GM18867 (cell line): ENCODE results near the gene DZIP1L.
"Not testable (repeated sequence)": the region's sequence is repeated elsewhere in the genome, so short reads cannot be mapped to it uniquely, and the experiment has no call there.

Experiments used
- ATAC-seq: cut with Tn5 transposase; IDR thresholded peaks from one replicate; pipeline ENCODE4 v1.9.1; 2021; ENCODE audit warnings: mild to moderate bottlenecking, moderate library complexity; ENCODE audit not compliant: unreplicated experiment

The DZIP1L gene, protein sequence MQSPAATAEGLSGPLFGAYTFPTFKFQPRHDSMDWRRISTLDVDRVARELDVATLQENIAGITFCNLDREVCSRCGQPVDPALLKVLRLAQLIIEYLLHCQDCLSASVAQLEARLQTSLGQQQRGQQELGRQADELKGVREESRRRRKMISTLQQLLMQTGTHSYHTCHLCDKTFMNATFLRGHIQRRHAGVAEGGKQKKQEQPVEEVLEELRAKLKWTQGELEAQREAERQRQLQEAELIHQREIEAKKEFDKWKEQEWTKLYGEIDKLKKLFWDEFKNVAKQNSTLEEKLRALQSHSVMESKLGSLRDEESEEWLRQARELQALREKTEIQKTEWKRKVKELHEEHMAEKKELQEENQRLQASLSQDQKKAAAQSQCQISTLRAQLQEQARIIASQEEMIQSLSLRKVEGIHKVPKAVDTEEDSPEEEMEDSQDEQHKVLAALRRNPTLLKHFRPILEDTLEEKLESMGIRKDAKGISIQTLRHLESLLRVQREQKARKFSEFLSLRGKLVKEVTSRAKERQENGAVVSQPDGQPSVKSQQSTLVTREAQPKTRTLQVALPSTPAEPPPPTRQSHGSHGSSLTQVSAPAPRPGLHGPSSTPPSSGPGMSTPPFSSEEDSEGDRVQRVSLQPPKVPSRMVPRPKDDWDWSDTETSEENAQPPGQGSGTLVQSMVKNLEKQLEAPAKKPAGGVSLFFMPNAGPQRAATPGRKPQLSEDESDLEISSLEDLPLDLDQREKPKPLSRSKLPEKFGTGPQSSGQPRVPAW

DNA sequence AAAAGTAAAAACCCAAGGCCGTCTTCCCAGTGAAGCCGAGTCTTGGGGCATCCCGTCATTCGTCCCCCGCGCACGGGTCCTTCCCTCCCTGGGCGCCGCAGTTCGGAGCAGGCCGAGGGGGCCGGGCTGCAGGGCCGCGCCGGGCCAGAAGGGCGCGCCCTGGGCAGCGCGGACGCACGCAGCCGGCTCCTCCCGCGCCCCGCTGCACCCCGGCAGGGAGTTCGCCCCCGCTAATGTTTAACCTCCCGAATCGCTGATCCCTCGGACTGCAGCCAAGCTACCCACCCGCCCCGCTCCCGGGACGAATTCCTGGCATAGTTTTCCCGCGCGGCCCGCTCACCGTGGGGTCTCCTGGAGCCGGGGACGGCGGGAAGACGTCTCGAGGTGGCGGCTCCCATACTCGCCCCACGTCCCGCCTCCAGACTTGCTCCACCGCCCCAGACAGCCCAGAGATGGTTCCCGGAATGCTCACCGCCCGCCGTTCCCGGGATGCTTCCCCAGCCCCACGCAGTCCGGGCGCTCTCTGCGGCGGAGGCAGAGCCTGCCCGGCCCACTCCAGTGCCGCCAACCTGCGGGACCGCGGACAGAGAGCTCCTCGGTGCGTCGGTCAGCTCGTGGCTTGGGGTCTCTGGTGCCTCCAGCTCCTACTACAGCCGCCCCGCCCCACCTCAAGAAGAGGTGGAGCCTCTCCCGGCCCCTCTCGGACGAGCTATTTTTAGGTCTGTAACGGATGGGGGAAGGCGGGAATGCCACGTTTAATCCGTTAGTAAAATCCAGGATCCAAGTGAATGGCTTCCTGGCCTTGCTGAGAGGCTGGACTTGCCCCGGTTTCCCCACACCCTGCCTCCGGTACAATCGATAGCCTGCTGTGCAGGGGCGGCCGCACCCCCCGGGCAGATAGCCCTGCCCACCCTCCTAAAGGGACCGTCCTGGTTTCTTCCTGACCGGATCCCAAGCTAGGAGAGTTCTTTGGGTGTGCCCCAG is at the start of gene DZIP1L:
Gene DZIP1L, minus strand, starts transcription at position 621 of the 984 bp plus-strand sequence. CDS start 11,637 bp downstream, outside the sequence.
- ATAC-seq, result peak; percentile 74

DNA sequence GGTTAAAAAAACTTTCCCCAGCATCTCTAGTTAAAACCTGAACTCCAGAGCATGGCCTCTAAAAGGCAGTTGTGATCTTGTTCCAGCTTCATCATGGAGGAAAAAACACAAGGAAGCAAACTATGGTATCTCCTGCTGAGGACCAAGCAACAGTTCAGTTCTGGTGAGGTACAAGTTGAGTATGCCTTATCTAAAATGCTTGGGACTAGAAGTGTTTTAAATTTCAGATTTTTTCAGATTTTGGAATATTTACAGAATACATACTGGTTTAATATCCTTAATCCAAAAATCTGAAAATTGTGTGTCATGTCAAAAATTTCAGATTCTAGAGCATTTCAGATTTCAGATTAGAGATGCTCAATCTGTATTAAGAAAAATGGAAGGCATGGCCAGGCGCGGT is 49.7 kb upstream of the DZIP1L start:
- no peak for ATAC-seq

DNA sequence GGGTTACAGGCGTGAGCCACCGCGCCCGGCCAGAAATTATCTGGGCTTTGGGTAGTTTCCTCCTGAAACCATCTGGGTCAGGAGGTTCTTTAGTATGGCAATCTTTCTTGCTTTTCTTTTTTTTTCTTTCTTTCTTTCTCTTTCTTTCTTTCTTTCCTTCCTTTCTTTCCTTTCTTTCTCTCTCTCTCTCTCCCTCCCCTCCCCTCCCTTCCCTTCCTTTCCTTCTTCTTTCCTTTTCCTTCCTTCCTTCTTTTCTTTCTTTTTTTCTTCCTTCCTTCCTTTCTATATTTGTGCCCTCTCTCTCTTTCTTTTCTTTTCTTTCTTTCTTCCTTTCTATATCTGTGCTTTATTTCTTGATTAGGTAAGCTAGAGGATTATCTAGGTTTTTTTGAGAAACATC is 42.3 kb upstream of the DZIP1L start:
- no peak for ATAC-seq

DNA sequence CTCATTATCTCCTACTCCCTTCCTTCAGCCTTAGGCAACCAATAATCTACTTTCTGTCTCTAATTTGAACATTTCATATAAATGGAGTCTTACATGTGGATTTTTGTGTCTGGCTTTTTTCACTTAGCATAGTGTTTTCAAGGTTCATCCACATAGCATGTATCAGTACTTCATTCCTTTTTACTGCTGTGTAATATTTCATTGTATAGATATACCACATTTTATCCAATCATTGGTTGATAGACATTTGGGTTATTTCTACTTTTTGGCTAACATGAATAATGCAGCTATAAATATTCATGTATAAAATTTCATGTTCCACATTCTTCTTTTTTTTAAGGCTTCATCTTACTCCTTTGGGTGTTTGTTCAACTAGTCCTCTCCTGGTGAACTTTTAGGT is 39.1 kb upstream of the DZIP1L start:
- no peak for ATAC-seq

DNA sequence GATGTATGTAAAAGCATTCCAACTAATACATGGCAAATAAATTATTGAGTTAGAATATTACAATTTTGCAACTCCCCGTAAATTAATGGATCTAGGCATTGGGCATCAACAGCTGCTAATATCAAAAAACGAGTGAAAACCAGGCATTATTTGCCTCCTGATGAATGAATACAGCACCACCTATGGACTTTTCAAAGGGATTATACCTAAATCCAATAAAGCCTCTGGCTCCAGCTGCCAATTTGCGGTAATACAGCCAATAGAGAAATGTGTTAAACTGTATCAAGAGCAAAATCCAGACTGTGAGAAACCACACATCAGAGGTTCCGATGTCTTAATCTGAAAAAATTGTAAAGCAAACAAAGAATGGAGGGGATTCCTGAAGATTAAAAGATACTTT is 33.1 kb upstream of the DZIP1L start:
- no peak for ATAC-seq

DNA sequence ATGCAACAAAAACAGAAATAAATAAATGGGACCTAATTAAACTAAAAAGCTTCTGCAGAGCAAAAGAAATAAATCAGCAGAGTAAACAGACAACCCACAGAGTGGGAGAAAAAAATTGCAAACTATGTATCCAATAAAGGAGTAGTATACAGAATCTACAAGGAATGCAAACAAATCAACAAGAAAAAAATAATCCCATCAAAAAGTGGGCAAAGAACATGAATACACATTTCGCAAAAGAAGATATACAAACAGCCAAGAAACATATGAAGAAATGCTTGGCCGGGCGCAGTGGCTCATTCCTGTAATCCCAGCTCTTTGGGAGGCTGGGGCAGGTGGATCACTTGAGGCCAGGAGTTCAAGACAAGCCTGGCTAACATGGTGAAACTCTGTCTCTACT is 26.8 kb upstream of the DZIP1L start:
- not testable (repeated sequence) for ATAC-seq

DNA sequence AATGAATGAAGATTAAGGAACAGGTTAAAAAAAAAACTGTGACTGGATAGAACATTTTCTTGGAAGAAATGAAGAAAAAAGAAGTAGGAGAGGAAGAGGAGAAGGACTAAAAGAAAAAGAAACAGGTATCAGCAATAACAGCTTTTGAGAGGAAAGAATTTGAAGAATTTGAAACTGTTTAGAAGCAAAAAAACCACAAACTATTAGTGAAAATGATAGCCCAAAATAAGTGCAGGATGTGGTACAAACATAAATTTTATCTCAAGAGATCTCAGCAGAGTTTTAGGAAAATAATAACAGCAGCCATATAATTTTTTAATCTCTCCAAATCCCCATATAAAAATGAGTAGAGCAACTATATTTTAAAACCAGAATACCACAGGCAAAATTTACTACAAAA is 25.5 kb upstream of the DZIP1L start:
- no peak for ATAC-seq

DNA sequence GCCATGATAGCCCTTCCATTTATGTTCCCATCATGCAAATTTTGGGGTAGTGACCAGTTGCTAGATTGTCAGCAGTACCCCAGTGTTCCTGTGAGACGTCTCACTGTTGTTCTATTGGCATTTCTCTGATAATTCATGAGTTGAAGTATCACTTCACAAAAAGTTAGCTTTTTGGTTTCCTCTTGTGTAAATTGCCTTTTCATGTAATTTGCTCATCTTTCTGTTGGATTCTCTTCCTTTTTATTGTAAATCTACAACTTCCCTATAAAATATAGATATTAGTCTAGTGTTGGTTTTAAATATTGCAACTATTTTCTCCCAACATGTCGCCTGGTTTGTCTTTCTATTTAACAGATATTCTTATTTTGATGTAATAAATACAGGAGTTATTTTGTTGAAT is 24.3 kb upstream of the DZIP1L start:
- no peak for ATAC-seq

DNA sequence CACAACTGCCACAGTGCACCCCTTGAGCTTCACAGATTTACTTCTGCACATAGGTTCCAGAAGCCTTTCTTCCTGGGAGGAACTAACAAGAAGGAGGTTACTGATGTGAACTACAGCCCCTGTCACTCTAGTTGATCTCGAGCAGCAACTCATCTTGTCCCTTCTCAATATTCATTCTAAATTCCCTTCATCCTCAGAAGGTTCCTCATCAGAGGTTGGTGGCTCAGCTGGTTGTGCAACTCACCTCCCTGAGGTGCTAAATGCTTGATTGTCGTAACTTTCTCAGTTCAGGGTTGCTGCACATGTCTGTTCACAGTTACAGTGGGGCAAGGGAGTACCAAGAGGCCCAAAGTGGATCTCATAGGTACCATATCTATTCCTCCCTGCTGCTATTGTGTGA is 22.5 kb upstream of the DZIP1L start:
- ATAC-seq, result no peak

DNA sequence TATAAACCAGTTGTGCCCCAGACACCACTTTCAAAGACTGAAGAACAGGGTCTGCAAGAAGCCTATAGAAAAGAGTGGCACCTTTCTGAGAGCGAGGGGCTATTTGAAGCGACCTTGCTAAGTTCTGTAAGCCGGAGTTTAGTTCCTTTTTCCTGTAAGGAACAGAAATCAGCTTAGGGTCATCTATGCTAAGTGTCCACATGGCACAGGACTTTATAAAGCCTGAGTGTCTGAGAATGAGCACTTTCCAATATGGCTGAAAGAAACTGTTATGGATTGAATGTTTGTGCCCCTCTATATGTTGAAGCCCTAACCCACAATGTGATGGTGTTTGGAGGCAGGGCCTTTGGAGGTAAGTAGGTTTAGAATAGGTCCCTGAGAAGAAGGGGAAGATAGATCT is 20.8 kb upstream of the DZIP1L start:
- ATAC-seq, result no peak

DNA sequence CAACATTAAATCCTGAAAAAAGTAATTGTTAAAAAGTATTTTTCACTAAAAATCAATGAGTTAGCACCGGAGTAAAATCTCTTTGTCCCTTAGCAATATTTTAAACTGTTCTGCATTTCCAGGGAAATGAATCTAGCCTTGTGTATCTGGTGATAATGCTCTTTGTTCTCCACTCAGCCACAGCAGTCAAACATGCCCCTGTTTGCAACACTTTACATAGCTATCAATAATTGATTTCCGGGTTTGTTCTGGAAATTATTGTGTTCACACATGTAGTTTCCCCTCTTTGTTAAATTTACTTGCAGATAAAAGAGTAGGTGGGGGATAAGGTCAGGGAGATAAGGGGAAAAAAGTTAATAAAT is 20.4 kb upstream of the DZIP1L start:
- no peak for ATAC-seq

DNA sequence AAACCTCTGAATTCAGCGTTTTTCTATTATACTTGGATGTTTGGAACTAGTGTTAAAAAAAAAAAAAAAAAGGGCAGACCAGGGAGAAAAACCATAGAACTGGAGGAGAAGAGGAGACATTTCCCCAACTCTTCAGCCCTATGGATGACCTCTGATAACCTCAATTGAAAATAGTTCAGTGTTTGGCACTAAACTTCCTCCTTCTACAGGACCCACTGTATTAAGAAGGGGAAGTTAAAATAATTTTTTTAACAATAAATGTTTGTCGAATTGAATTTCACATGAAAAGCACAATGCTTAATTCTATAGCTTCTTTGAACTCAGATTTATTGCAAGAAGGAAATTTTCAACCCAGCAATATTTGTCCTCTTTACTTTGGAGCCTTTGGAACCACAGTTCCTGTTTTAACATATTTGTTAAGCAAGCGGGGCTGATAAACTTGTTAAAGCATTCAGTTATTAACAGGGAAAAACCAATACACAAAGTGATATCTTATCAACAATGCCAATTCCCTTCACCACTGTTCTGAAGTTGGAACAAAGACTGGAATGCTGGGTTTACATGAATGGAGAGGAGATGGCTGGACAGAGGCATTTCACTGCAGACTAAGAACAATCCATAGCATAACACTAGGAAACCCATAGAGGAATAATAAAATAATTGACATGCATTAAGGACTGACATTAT is 19.9 kb upstream of the DZIP1L start:
- ATAC-seq, result no peak

DNA sequence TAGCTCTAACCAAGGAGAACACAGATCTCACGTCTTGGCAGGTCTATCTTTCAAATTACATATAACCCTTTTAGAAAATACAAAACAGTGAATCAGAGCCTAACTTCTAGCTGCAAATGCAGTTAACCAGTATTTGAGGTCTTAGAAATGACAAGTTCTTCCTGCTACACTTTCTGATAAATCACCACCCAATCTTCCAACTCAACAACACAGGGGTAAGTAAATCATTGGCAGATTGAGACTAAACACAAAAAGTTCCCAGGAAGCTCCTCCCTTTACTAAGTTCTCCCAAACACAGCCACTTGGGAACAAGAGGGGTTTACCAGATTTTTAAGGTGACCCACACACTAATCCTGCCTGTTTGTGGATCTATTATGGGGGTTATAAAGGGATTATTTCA is 16.8 kb upstream of the DZIP1L start, which contains the start of gene A4GNT:
Gene A4GNT, minus strand, starts transcription at position 152 of the 400 bp plus-strand sequence. CDS start 1,134 bp downstream, outside the sequence.
- ATAC-seq, result no peak

DNA sequence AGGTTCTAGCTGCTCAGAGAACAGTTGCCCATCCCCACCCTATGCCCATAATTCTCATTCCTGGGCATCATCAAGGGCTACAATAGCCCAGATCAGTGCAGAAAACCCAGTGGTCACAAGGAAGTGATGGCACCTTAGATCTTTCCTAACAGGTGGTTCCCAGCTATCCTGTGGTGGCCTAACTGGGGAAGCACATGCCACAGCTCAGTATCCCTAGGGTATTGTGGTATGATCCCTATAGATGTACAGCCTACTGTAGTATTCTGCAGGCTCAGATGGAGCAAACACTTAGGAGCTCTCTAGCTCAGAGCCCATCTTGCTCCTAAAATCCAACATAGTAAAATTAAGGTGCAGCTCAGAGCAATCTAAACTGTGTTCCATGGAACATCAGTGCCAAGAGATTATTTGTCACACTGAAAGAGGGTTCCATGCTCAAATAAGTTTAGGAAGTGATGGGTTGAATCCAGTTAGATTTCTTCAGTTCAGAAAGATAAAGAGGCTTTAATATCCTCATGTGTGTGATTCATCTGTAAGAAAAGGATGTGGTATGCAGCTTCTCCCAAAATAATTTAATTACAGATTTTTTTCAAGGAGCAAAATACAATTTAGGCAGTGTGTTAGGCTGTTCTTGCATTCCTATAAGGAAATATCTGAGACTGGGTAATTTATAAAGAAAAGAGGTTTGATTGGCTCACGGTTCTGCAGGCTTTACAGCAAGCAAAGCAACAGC is 12.4 kb upstream of the DZIP1L start:
- no peak for ATAC-seq

DNA sequence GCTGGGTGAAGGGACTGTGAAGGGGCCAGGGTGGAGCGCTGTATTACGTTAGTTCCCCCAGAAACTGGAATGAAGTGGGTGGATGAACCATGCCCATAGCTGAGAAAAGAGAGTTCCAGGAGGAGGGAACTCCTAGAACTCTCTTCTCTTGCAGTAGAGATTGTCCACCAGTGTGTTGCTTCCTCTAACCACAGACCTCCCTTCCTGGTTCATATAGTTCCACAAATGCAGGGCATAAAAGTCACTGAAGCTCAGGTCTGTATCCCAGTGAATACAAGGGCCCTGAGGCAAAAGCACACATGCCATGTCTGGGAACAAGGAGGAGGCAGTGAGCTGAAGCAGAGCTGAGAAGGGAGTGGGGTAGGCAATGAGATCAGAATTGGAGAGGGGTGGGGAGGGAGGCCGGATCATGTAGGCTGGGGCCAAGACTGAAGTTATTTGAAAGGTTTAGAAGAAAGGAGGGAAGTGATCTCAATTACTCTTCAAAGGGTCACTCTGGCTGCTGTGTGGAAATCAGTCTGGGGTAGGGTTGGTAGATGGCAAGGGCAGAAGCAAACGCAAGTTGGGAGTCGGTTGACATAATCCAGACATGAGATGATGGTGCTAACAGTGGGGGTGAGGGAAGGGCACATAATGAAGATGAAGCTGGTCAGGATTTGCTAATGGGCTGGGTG is 10.3 kb upstream of the DZIP1L start:
- ATAC-seq, result no peak

DNA sequence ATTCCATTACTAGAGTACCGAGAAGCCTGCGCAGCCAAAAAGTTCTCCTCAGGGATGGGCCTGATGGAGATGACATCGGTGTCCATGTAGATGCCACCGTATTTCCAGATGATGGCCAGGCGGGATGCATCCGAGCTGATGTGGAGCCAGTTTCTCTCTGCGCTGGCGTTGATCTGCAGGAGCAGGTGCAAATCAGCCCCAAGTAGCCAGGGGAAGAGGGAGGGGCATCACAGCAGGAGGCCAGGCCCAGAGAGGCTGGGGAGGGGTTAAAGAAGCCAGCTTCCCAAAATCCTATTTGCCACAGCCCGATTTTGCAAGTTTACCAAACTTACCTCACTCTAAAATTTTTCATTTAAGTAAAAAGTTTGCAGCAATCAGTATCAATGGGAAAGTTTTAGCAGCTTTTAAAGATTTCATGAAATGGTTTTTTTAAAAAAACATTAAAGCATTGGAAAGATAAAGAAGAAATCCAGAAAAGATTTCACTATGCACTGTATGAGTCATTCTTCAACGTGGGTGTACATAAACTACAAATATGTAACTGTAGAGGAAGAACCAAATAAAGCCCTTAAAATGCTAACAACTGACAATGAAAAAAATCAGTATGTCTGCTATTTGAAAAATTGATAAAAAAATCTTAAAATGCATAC is 9.4 kb upstream of the DZIP1L start:
- no peak for ATAC-seq

DNA sequence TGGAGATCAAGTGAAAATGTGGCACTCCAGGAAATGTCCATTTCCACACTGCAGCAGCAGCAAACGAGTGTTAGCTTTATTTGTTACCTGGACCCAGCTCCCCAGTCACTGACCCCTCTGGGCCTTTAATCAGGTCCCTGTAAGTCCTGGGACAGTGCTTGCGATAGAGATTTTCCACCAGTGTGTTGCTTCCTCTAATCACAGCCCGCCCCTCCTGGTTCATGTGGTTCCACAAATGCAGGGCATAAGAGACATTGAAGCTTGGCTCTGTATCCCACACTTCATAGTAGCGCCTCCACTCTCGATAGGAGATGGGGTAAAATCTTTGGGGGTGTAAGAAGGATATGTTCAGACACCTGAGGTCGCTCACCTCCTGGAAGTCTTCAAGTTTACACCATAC is 8.8 kb upstream of the DZIP1L start:
- no peak for ATAC-seq

DNA sequence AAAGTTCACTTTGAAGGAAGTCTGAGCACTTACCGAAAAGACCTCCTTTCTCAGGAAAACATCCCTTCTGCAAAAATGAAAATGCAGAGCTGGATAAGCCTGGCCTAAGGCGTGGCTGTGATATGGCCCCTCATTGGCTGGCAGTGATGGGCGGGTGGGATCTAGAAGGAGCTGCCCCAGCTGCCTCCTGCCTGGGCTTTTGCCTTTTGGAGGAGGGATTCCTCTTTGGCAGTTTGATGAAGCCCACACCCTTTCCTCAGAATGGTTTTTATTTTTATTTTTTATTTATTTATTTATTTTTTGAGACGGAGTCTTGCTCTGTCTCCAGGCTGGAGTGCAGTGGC is 4.0 kb upstream of the DZIP1L start:
- no peak for ATAC-seq
